Vein endothelial cell (primary cell): ENCODE results near the gene IL23A. TPM values are rescaled to one million over a fixed set of nuclear protein-coding genes. Genes with fewer than 3 reads are reported as not detected.

Source experiments
- small RNA-seq: library from RNA; depleted of rRNA; stranded (forward); fragments of <200 nt; gene quantifications from one replicate; pipeline ENCODE3, GENCODE V24; 2012
- total RNA-seq: library from RNA; depleted of rRNA; stranded (reverse); fragments of >200 nt; gene quantifications from 2 replicates; pipeline ENCODE4 v1.2.3, GENCODE V29; 2012

Gene IL23A, protein sequence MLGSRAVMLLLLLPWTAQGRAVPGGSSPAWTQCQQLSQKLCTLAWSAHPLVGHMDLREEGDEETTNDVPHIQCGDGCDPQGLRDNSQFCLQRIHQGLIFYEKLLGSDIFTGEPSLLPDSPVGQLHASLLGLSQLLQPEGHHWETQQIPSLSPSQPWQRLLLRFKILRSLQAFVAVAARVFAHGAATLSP
- 0.76 TPM in 1 of 2 replicates, not detected in the other for total RNA-seq

GRCh38 chr12:56338308-56339157 is at the start of gene IL23A:
Gene IL23A, plus strand, starts transcription at chr12:56338884. Its CDS starts 161 bp downstream, at chr12:56339045.

GRCh38 chr12:56299853-56300643 is 38.6 kb upstream of the IL23A start, which contains the start of gene CS:
Gene CS, minus strand, starts transcription at chr12:56300330. Its CDS starts 129 bp downstream, at chr12:56300201.

DNA sequence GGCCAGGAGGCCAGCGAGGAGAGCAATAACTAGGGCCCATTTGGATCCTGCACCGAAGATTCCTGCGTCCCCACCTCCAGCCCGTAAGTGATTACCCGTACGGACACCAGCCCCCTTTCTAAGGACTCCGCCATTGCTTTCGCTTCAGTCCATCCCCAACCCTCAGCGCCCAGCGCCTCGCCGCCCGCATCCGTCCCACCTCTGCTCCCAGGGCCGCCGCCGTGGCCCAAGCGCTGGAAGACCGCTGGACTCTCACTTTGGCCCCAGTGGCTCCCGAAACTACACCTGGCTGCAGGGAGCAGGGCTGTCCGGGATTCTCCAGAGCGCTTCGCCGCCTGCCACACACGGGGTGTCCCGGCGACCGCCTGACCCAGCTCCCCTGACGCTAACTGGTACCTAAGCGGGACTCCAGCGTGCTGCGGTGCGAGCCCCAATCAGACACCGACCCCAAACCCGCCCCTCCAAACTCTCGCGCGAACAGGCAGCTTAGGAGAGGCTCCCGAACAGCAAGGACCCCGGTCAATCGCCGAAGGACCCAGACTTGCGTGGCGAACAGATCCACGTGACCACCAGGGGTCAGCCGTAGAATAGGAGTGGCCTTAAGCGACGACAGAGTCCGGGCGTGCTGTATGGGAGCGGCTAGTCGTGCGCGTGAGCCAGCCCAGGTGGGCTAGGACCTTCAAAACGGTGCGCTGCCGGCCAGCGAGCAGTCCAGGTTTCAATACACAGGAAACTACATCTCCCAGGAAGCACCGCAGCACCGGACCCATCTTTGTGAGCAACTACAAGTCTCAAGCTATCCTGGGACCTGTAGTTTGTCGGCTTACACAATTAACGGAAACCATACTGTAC is 22.8 kb upstream of the IL23A start, which contains the start of gene CNPY2:
CNPY2 (minus strand) TSS at position 367 of the 852 bp plus-strand sequence. CDS start 771 bp downstream, outside the sequence.

GRCh38 chr12:56333679-56334489 is 4.8 kb upstream of the IL23A start, which contains the start of gene PAN2:
Gene PAN2, minus strand, starts transcription at chr12:56334000. Its CDS starts 906 bp downstream, at chr12:56333094.

GRCh38 chr12:56359851-56360767 is 21.4 kb downstream of the IL23A start, which contains the start of gene STAT2:
Gene STAT2, minus strand, starts transcription at chr12:56360107. Its CDS starts 3,536 bp downstream, at chr12:56356571.

GRCh38 chr12:56362130-56363059 is 23.7 kb downstream of the IL23A start, which contains the start of gene APOF:
Gene APOF, minus strand, starts transcription at chr12:56362857. Its CDS starts 112 bp downstream, at chr12:56362745.

Small RNA genes lying within 50 kb of the gene (small RNA-seq; reads per million reads assigned to genes)
- gene RNU7-40P = not detected

Other genes starting within 250 kb of the IL23A start
- 183 and 261 TPM in 2 replicates for gene PA2G4, start 234.3 kb upstream of the IL23A start, total RNA-seq
- gene RPL41, start 222.3 kb upstream of the IL23A start, total RNA-seq = 1,748 and 2,622 TPM in 2 replicates
- 7.2 and 7.8 TPM in 2 replicates for gene ZC3H10, start 220.6 kb upstream of the IL23A start, total RNA-seq
- gene ESYT1, start 210.6 kb upstream of the IL23A start, total RNA-seq = 331 and 343 TPM in 2 replicates
- 70.0 and 90.5 TPM in 2 replicates for gene MYL6B, start 186.3 kb upstream of the IL23A start, total RNA-seq
- 1,838 and 2,061 TPM in 2 replicates for gene MYL6, start 180.5 kb upstream of the IL23A start, total RNA-seq
- 69.6 and 70.5 TPM in 2 replicates for gene SMARCC2, start 149.4 kb upstream of the IL23A start, total RNA-seq
- 92.1 and 143 TPM in 2 replicates for gene RNF41, start 117.0 kb upstream of the IL23A start, total RNA-seq
- 30.2 and 33.0 TPM in 2 replicates for gene NABP2, start 114.5 kb upstream of the IL23A start, total RNA-seq
- not detected in 2 replicates for gene SLC39A5, start 108.8 kb upstream of the IL23A start, total RNA-seq
- 23.8 and 27.5 TPM in 2 replicates for gene ANKRD52, start 80.5 kb upstream of the IL23A start, total RNA-seq
- gene COQ10A, start 71.9 kb upstream of the IL23A start, total RNA-seq = 7.8 and 11.7 TPM in 2 replicates
- 213 and 238 TPM in 2 replicates for gene CS, start 38.6 kb upstream of the IL23A start, total RNA-seq
- 102 and 107 TPM in 2 replicates for gene CNPY2, start 22.9 kb upstream of the IL23A start, total RNA-seq
- gene PAN2, start 4.9 kb upstream of the IL23A start, total RNA-seq = 11.8 and 16.3 TPM in 2 replicates
- gene STAT2, start 21.2 kb downstream of the IL23A start, total RNA-seq = 69.4 and 94.7 TPM in 2 replicates
- gene APOF, start 24.0 kb downstream of the IL23A start, total RNA-seq = not detected in 2 replicates
- gene TIMELESS, start 110.5 kb downstream of the IL23A start, total RNA-seq = 5.2 and 7.5 TPM in 2 replicates
- gene MIP, start 115.8 kb downstream of the IL23A start, total RNA-seq = 0.29 TPM in 1 of 2 replicates, not detected in the other
- gene SPRYD4, start 129.7 kb downstream of the IL23A start, total RNA-seq = 2.6 and 3.4 TPM in 2 replicates
- gene GLS2, start 149.3 kb downstream of the IL23A start, total RNA-seq = not detected in 2 replicates
- gene RBMS2, start 182.9 kb downstream of the IL23A start, total RNA-seq = 49.0 and 59.4 TPM in 2 replicates